SK-N-SH treated with all-trans-retinoic acid at 6 μM for 48 hours (cell line): ENCODE results near the gene ARFIP2.

ENCODE experiments used
- ZC3H10 ChIP-seq: fragments of 250-450 bp; sonication (Bioruptor Pico); IDR thresholded peaks from 2 replicates; pipeline ENCODE4 v1.5.1; 2021; ENCODE audit warnings: mild to moderate bottlenecking, moderate library complexity
- ZFP3 ChIP-seq: fragments of 250-450 bp; sonication (Bioruptor Pico); IDR thresholded peaks from 2 replicates; pipeline ENCODE4 v1.5.0; 2020; ENCODE audit warnings: mild to moderate bottlenecking, moderate library complexity
- ZFP30 ChIP-seq: fragments of 450-650 bp; formaldehyde crosslinking; IDR thresholded peaks from 2 replicates; pipeline ENCODE4 v1.5.0; 2022; ENCODE audit warnings: mild to moderate bottlenecking, moderate library complexity
- TF ChIP-seq, protein P1 (sequence below): fragments of 250-450 bp; sonication (Bioruptor Pico); IDR thresholded peaks from 2 replicates; pipeline ENCODE4 v1.8.0; 2020; ENCODE audit warnings: mild to moderate bottlenecking, moderate library complexity, borderline replicate concordance
- TF ChIP-seq, protein P2 (sequence below): fragments of 250-450 bp; sonication (Bioruptor Pico); IDR thresholded peaks from 2 replicates; pipeline ENCODE4 v1.5.1; 2020; ENCODE audit warnings: low read depth, mild to moderate bottlenecking, moderate library complexity
- TF ChIP-seq, protein P3 (sequence below): fragments of 250-450 bp; sonication (Bioruptor Pico); IDR thresholded peaks from 2 replicates; pipeline ENCODE4 v1.5.1; 2021; ENCODE audit warnings: mild to moderate bottlenecking, moderate library complexity

DNA sequence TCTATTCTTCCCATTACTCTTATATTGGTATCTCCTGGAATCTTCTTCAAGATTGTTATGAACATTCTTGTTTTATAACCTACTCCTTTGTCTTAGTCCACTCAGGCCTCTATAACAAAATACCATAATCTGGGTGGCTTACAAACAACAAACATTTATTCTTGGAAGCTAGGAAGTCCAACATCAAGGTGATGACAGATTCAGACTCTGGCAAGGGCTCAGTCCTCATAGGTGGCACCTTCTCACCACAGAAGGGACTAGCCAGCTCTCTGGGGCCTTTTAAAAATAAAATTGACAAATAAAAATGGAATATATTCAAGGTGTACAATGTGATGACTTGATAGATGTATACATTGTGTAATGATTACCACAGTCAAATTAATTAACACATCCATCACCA, 35.7 kb upstream of the ARFIP2 start:
- no peak for TF ChIP-seq ZFP30
- TF ChIP-seq, protein P1, sequence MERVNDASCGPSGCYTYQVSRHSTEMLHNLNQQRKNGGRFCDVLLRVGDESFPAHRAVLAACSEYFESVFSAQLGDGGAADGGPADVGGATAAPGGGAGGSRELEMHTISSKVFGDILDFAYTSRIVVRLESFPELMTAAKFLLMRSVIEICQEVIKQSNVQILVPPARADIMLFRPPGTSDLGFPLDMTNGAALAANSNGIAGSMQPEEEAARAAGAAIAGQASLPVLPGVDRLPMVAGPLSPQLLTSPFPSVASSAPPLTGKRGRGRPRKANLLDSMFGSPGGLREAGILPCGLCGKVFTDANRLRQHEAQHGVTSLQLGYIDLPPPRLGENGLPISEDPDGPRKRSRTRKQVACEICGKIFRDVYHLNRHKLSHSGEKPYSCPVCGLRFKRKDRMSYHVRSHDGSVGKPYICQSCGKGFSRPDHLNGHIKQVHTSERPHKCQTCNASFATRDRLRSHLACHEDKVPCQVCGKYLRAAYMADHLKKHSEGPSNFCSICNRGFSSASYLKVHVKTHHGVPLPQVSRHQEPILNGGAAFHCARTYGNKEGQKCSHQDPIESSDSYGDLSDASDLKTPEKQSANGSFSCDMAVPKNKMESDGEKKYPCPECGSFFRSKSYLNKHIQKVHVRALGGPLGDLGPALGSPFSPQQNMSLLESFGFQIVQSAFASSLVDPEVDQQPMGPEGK (CRISPR knock-in tag): no peak
- TF ChIP-seq, protein P2, sequence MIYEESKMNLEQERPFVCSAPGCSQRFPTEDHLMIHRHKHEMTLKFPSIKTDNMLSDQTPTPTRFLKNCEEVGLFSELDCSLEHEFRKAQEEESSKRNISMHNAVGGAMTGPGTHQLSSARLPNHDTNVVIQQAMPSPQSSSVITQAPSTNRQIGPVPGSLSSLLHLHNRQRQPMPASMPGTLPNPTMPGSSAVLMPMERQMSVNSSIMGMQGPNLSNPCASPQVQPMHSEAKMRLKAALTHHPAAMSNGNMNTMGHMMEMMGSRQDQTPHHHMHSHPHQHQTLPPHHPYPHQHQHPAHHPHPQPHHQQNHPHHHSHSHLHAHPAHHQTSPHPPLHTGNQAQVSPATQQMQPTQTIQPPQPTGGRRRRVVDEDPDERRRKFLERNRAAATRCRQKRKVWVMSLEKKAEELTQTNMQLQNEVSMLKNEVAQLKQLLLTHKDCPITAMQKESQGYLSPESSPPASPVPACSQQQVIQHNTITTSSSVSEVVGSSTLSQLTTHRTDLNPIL (CRISPR knock-in tag): no peak
- TF ChIP-seq ZC3H10 (CRISPR knock-in tag): no peak
- no peak for TF ChIP-seq ZFP3 (CRISPR knock-in tag)
- TF ChIP-seq, protein P3, sequence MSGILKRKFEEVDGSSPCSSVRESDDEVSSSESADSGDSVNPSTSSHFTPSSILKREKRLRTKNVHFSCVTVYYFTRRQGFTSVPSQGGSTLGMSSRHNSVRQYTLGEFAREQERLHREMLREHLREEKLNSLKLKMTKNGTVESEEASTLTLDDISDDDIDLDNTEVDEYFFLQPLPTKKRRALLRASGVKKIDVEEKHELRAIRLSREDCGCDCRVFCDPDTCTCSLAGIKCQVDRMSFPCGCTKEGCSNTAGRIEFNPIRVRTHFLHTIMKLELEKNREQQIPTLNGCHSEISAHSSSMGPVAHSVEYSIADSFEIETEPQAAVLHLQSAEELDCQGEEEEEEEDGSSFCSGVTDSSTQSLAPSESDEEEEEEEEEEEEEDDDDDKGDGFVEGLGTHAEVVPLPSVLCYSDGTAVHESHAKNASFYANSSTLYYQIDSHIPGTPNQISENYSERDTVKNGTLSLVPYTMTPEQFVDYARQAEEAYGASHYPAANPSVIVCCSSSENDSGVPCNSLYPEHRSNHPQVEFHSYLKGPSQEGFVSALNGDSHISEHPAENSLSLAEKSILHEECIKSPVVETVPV (CRISPR knock-in tag): no peak
